GM12875 (cell line): ENCODE measurements around the gene RBMS1.

Source experiments
- H3K4me3 ChIP-seq: one replicate; pipeline ENCODE4 v1.5.1; 2011; ENCODE audit warnings: low read depth, low read length, control low read depth
- CTCF ChIP-seq: IDR thresholded peaks from 2 replicates; pipeline ENCODE4 v1.5.1; 2011; ENCODE audit warnings: low read depth, mild to moderate bottlenecking, control low read depth, inconsistent platforms, low read length, moderate library complexity, borderline replicate concordance; ENCODE audit not compliant: insufficient read depth

Gene RBMS1, protein sequence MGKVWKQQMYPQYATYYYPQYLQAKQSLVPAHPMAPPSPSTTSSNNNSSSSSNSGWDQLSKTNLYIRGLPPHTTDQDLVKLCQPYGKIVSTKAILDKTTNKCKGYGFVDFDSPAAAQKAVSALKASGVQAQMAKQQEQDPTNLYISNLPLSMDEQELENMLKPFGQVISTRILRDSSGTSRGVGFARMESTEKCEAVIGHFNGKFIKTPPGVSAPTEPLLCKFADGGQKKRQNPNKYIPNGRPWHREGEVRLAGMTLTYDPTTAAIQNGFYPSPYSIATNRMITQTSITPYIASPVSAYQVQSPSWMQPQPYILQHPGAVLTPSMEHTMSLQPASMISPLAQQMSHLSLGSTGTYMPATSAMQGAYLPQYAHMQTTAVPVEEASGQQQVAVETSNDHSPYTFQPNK

GRCh38 chr2:160493227-160494028, at the start of gene RBMS1:
Gene RBMS1 (minus strand): TSS chr2:160493807. CDS start chr2:160493363, 444 bp downstream.
- TF ChIP-seq CTCF = no peak
- H3K4me3 ChIP-seq = no peak within 1 kb of the TSS

GRCh38 chr2:160541745-160542144, 48.1 kb upstream of the RBMS1 start:
- TF ChIP-seq CTCF = no peak
- no peak overlapping the region for H3K4me3 ChIP-seq

DNA sequence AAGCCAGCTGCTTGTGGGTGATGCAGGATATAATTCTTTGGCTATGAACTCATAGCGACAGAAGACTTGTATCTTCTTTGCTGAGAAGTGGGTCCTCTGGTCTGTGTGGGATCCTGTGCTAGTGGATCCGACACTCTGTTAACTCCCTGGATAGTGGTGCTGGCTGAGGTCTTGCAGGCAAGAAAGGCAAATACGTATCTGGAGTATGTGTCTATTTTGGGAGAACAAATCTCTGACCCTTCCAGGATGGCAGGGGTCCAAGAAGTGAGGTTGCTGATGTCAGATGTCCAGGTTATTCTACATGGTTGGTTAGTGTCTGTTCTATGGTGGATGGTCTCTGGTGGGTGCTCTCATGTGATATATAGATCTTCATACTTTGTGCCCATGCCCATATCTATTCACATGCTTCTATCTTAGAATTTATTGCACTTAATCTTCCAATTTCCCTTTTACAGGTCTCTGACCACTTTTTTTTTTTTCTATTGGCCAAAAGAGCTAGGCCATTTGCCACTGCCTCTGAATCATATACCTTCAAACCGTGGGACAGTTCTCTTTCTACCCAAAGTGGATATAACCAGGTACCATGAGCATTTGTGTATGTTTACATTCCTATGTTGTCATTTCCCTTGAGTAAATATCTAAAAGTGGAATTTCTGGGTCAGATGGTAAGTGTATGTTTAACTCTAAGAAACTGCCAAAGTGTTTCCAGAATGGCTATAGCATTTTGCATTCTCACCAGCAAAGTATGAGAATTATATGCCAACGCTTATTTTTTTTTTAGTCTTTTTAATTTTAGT, 45.1 kb upstream of the RBMS1 start:
- no peak overlapping the region for H3K4me3 ChIP-seq
- no peak for TF ChIP-seq CTCF

DNA sequence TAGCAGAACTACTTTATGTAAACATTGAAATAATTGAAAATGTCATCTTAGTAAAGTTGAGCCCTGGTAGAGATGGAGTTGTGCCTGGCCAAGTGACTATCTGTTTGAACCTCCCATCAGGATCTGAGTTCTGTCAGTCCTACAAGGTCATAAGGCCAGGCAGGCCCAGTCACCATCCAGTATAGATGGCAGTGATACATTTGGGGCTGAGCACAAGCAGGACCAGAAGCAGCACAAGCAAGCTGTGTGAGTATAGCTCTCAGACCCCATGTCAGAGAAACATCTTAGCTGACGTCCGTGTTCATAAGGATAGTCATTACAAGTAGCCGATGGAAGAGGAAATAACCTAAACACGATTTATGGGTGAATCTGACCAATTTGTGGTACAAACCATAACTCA, 44.5 kb upstream of the RBMS1 start:
- no peak overlapping the region for H3K4me3 ChIP-seq
- no peak for TF ChIP-seq CTCF

GRCh38 chr2:160534996-160535395, 41.4 kb upstream of the RBMS1 start:
- H3K4me3 ChIP-seq = no peak overlapping the region
- no peak for TF ChIP-seq CTCF

DNA sequence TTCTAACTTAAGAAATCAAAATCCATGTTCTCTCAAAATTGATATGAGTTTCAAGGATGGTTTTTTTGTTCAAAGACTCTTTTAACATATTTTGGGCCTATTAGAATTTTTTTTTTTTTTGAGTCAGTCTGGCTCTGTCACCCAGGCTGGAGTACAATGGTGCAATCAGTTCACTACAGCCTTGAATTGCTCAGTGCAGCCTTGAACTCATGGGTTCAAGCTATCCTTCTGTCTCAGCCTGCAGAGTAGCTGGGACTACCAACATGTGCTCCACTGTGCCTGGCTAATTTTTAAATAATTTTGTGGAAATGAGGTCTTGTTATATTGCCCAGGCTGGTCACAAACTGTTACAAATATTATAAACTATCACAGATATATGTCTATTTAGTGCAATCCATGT, 40.6 kb upstream of the RBMS1 start:
- no peak overlapping the region for H3K4me3 ChIP-seq
- no peak for TF ChIP-seq CTCF
